Posterior vena cava (tissue), 2 donors: Measurements from ENCODE around the gene MTM1. TPM values are rescaled to one million over a fixed set of nuclear protein-coding genes. Genes with fewer than 3 reads are reported as not detected.

Source experiments
- DNase-seq: peaks from one replicate; pipeline ENCODE4 v3.0.0-alpha.2; 2020; ENCODE audit warnings: low spot score
- intact Hi-C, 2 donors: fragments of 100-400 bp; cut with DNase I; formaldehyde crosslinking; loops; one replicate each; pipeline versions ENCODE4 v1.14.1 to v1.14.2; 2022 to 2023
- total RNA-seq, 2 donors: library from RNA; stranded (reverse); fragmentation: NEBNext Ultra II Directional; extraction: Animal tissue kit (Norgen Biotek cat#: 25700); gene quantifications; one replicate each; pipeline ENCODE4 v1.2.1, GENCODE V29; 2021
- donor health status: DM: yes; HTN: yes; CAD: no.
- donor health status: DM: yes; HTN: yes; CAD: no.

MTM1 gene
- total RNA-seq, 2 donors from 2014 or later = 14.7 to 16.6 TPM

- intact Hi-C loops = no loop called here
- DNase-seq = no peak
Measured at GRCh38 chrX:150643958-150644357, 75.5 kb downstream of the MTM1 start.

DNA sequence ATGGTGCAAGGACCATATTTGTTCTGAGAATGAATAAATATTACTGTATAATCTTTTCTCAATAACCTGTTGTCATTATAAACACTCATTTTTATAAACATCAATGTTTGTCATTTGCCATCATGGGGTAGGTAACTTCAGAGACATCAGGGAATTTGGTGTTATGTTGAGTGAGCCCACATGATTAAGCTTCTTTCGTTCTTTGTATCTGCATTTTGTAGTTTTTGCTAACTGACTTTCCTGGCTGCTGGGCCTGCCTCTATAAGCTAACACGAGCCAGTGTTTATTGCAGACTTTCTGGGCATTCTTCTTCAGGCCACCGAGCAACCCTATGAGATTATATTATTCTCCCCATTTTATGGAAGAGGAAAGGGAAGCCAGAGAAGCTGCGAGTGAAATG lies 76.0 kb downstream of the MTM1 start:
- DNase-seq = no peak
- intact Hi-C loops = no loop called here

- intact Hi-C loops = no loop called here
- no peak for DNase-seq
Measured at GRCh38 chrX:150647331-150647730, 78.9 kb downstream of the MTM1 start.

GRCh38 chrX:150648296-150648940 lies 80.0 kb downstream of the MTM1 start:
- intact Hi-C loops = no loop called here
- no peak for DNase-seq

DNA sequence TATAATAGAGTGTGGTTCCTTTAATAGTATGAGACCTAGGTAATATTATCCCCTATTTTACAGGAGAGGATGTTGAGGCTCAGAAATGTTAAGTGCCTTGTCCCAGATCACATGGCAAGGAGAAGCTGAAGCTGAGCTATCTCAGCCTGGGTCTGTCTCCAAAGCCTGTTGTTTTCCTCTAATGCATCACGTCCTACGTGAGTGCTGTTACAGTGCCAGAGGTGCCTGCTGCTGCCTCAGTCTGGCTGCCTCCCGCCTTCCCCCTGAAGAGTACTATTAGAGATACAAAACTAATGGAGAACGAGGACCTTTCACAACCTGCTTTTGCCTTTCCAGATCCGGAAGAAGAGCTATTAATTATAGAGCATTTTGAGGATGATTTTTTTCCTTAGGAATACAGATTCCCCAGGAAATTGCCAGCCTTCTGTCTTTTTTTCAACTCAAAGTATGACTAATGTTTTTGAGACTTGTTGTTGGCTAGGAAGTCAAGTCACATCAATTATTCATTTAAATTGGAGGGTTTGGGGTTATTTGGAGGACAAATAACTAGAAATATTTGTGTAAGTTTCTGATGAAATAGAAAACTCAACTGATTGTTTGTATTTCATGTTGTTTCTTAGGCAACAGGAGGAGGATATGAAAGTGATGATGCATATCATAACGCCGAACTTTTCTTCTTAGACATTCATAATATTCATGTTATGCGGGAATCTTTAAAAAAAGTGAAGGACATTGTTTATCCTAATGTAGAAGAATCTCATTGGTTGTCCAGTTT lies 80.9 kb downstream of the MTM1 start:
- peak; percentile 82 for DNase-seq
- intact Hi-C loops = no loop called here

DNA sequence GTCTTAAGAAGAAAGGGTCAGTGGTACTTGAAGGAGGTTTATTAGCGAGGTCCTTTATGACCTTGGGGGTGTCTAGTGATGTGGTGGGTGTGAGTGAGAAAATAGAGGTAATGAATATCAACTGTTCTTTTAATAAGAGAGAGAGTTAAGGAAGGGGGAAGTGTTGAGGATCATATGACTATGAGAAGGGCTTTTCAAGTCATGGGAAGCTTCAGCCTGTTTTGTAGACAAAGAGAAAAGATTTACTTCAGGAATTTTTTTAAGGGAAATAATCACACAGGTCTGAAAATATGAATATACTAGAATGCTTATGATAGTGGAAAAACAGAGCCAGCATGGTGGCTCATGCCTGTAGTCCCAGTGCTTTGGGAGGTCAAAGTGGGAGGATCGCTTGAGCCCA lies 83.5 kb downstream of the MTM1 start:
- intact Hi-C loops = no loop called here
- no peak for DNase-seq

DNA sequence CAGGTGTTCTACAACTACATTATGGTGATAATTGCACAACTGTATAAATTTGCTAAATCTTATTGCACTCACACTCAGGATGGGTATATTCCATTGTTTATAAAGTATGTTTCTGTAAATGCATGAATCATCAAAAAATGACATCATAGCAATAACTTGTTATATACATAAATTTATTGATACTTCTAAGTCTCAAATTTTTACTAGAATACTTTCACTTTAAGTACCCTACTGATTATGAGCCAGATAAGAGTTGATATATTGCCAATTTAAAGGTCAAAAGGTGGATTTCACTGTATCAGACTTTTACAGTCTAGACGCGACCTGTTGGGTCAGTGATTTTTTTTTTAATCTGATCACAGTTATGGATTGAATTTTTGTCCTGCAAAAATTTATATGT lies 87.4 kb downstream of the MTM1 start:
- intact Hi-C loops = no loop called here

DNA sequence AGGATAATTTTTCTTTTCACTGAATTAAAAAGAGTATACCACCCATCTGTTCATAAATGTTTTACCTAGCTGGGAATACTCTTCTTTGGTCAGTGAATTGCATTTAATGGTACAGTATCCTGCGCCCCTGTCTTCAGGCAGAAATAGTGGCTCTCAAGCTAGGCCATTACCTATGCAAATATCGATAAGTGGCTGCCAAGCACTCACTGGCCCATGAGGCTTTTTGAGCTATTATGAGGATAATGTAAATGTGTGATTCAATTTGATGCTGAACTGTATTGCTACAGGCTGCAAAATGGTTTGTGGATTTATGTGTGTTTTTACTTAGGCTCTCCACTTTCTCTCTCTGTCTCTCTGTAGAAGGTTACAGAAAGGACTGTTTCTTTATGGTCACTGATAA lies 94.7 kb downstream of the MTM1 start:
- no peak for DNase-seq
- intact Hi-C loops = no loop called here

More for the DNA sequence above, 87.4 kb downstream of the MTM1 start:
- no peak for DNase-seq

DNA sequence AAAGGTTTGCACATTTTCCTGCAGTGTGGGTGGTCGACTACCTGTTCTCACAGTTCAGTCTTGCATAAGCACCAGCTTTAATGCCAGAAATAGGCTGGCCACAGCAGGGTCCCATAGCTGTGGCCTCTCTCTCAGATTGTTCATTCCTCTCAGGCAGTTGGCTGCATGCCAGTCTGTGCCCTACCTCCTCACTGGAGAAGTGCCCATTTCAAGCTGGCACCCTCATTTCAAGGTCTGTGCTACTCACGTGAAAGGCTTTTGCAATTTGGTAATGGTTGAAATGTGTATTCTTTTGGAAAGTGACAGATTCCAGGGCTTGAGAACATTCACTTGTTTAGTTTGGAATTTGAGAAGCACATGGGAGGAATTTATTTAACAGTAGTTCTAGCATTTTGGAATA lies 95.9 kb downstream of the MTM1 start:
- intact Hi-C loops = no loop called here
- no peak for DNase-seq

DNA sequence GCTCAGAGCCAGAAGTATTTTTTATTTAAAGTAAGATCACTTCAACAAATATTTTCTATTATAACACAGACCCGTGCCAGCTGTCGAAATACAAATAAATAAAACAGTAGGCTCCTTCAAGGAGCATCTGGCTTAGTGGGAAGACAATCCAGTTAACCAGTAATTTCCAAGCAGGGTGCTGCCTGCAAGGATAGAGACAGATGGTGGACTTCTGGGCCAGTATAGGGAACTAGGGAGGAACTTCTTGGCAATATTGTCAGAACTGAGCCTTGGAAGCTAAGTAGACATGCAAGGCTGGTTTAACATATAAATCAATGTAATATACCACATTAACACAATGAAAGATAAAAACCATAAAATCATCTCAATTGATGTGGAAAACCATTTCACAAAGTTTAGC lies 107.8 kb downstream of the MTM1 start:
- intact Hi-C loops = no loop called here
- DNase-seq = no peak

DNA sequence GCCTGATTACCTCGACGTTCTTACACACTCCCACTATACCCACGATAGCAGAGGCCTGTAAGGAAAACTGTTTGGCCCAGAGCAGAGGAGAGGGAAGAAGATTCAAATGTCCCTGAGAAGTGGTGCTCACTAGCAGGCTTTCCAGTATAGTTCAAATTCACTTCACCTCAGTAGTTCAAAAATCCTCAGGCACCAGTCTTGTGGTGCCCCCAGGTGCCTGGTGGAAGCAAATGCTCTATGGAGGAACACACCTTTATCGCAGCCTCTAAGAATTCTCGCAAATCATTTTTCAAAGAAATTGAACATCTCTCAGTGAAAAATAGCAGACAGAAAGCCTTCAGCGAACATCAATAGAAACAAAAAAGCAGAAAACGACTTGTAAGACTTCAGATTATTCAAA lies 112.6 kb downstream of the MTM1 start:
- DNase-seq = no peak
- intact Hi-C loops = no loop called here

DNA sequence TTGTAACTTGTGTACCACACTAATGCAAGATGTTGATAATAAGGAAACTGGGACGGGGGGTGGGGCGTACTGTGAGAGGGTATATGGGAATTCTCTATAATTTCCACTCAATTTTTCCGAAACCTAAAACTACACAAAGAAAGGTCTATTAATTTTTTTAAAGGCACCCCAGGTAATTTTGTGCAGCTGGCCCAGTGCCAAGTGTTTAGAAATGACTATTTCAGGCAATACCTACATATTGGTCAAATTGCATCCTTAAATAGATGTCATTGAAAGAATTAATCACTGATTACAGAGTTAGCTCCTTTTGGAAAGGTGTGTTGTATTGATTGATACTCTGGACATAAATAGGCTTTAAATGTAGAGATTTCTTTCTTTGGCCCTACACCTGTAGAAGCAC lies 114.7 kb downstream of the MTM1 start:
- intact Hi-C loops = no loop called here
- DNase-seq = no peak

- DNase-seq = no peak
- intact Hi-C loops = no loop called here
Measured at GRCh38 chrX:150683536-150684146, 115.2 kb downstream of the MTM1 start.

- intact Hi-C loops = no loop called here
- no peak for DNase-seq
Measured at GRCh38 chrX:150688911-150689451, 120.6 kb downstream of the MTM1 start.

DNA sequence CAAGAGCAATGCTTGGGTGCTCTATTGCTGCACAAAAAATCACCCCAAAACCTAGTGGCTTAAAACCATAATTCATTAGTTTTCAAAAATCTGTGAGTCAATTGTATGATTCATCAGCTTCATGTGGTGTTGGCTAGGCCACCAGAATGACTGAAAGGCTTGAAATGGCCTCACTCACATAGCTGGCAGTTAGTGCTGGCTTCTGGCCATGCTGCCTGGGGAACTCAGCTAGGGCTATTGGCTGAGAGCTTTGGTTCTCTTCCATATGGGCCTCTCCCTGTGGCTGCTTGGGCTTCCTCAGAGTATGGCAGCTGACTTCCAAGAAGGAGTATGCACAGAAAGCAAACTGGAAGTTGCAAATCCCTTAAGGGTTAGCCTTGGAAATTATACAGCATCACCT lies 121.7 kb downstream of the MTM1 start:
- no peak for DNase-seq
- intact Hi-C loops = loop anchor here in 1 of 2 donors (10.0 kb wide), 1 partner anchor 735 kb away; no protein-coding TSS in a partner anchor

DNA sequence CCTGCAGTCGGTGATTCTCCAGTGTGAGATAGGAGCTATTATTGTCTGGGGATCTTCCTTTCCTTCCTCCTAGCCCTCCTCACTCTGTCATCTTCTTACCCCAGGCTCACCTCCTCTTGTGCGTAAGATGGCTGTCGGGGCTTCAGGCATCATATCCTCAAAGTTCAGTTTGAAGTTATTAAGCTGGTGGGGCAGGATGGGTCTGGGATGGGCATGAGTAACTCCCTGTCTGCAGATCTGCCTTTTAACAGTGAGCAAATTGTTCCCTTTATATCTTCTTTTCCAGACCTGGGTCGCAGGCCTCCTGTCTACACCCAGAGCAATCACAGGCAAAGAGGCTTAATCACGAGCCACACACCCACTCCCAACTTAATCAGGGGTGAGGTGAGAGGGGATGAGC lies 123.9 kb downstream of the MTM1 start:
- intact Hi-C loops = loop anchor here in 1 of 2 donors (10.0 kb wide), 1 partner anchor 737 kb away; no protein-coding TSS in a partner anchor
- DNase-seq = no peak

GRCh38 chrX:150692831-150693724 lies 124.7 kb downstream of the MTM1 start, which contains the start of gene MTMR1:
Gene MTMR1, plus strand, starts transcription at chrX:150693396. Its CDS starts 135 bp downstream, at chrX:150693531.
- intact Hi-C loops = loop anchor here in 1 of 2 donors (10.0 kb wide), 1 partner anchor 738 kb away; no protein-coding TSS in a partner anchor

DNA sequence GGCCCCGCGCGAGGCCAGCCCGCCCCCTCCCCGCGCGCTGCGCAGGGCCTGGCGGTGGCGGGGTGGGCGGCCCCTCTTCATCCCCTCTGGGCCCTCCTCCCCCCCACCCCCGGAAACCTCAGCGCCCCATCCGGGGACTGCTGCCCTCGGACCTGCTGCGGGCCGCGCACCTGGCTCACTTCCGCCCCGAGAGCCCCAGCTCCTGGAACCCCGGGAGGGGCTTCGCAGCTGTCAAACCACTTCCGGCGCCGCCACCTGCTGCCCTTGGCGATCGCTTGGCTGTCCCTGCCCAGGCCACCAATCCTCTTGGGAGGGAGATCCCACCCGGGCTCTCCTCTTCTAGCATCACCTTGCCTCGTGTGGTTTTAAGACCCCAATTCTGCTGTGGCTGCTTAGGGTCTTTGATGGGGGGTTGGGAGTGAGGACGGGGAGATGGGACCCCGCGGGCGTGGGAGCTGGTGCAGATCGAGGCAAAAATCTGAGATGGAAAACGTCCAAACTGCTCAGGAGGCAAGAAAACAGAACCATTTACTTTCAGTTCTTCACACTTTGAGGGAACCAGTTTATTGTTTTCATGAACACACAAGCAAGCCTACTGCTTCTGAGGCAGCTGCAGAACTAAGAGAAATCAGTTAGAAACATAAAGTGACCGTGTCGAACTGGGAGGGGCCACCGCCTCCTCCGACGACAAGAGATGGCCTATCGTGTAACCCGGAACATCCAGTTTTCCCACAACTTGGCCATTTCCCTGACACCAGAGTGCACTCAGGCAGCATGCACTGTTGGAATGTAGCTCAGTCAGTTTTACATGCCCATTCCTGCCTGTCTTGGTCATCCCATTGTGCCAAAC lies 125.5 kb downstream of the MTM1 start:
- no peak for DNase-seq
- intact Hi-C loops = loop anchor here in 1 of 2 donors (10.0 kb wide), 1 partner anchor 739 kb away; no protein-coding TSS in a partner anchor

More at GRCh38 chrX:150692831-150693724, 124.7 kb downstream of the MTM1 start, which contains the start of gene MTMR1:
- DNase-seq = no peak
